ENCODE data around the gene SPAG16. TPM values are rescaled to one million over a fixed set of nuclear protein-coding genes. Genes with fewer than 3 reads are reported as not detected.

SPAG16 gene
- total RNA-seq, 1 experiment from 2014 or later: 13.0 TPM

DNA sequence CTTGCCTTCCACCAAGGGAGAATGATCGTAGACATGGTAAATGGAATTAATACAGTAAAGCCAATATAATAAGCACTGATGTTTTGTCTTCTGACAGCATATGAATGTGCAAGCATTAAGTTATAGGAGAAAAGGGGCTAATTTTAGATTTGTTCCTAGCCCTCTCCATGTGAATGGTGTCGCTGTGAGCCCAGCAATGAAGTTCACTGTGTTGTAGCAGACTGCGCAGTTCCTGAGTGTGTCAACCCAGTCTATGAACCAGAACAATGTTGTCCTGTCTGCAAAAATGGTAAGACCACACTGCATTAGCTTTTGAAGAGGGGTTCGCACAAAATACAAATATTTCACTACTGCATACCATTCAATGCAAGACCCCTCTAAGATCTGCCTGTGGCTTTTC lies 1152.2 kb downstream of the SPAG16 start:
- TF ChIP-seq SIN3A (IDR thresholded peaks at IDR 0.05; ENCODE audit: borderline replicate concordance, insufficient read depth, low read depth, low read length) (no peak), REST (IDR thresholded peaks at IDR 0.05; ENCODE audit: insufficient read depth in 1 of 2, low read depth in 2 of 2, low read length in 1 of 2) (no peak), CTCF (IDR thresholded peaks at IDR 0.05) (no peak), POLR2AphosphoS5 (IDR thresholded peaks at IDR 0.05; ENCODE audit: low read depth, low read length) (no peak), TCF7L2 (IDR thresholded peaks at IDR 0.05; ENCODE audit: low read depth, low read length) (no peak)
- H3K36me3 ChIP-seq (ENCODE audit: control insufficient read depth, insufficient read depth, low read length): no peaks in the 10 kb centered on the region
- ChIA-PET CTCF (no interaction called here), POLR2A (no interaction called here)
- no peak overlapping the region for H3K27ac ChIP-seq (ENCODE audit: low read length)
- H3K9me3 ChIP-seq (ENCODE audit: control insufficient read depth, insufficient read depth, low read depth, low read length): no peaks in the 10 kb centered on the region
- in situ Hi-C loops (cut with HindIII; ENCODE audit: low pct_unique_long_range_greater_than_20kb, low sequenced_read_pairs) (no loop called here), intact Hi-C loops (cut with micrococcal nuclease; ENCODE audit: unreplicated experiment) (no loop called here)
- H3K27me3 ChIP-seq (ENCODE audit: control insufficient read depth, insufficient read depth, low read length): no peaks in the 10 kb centered on the region
- DNase-seq (ENCODE audit: low read depth, low spot score) (no peak), ATAC-seq (no peak)
- no TSS peak for BruUV-seq (replicated peaks)
- H3K4me1 ChIP-seq (ENCODE audit: control insufficient read depth, insufficient read depth, low read length): no peaks in the 10 kb centered on the region
- no peak overlapping the region for H3K4me3 ChIP-seq (ENCODE audit: low read depth in 2 of 2, low read length in 2 of 2)

- intact Hi-C loops (cut with micrococcal nuclease; ENCODE audit: unreplicated experiment): no loop called here
- DNase-seq (ENCODE audit: low read depth, low spot score) (no peak), ATAC-seq (no peak)
- H3K9me3 ChIP-seq (ENCODE audit: control insufficient read depth, insufficient read depth, low read depth, low read length): no peaks in the 10 kb centered on the region
- in situ Hi-C loops (cut with HindIII; ENCODE audit: low pct_unique_long_range_greater_than_20kb, low sequenced_read_pairs): no loop called here
- no peak overlapping the region for H3K4me3 ChIP-seq (ENCODE audit: low read depth in 2 of 2, low read length in 2 of 2)
- TF ChIP-seq POLR2AphosphoS5 (IDR thresholded peaks at IDR 0.05; ENCODE audit: low read depth, low read length): no peak
- no peak for TF ChIP-seq CTCF (IDR thresholded peaks at IDR 0.05)
- no peak overlapping the region for H3K27ac ChIP-seq (ENCODE audit: low read length)
- ChIA-PET POLR2A (no interaction called here), CTCF (no interaction called here)
- H3K36me3 ChIP-seq (ENCODE audit: control insufficient read depth, insufficient read depth, low read length): no peaks in the 10 kb centered on the region
- no peaks in the 10 kb centered on the region for H3K27me3 ChIP-seq (ENCODE audit: control insufficient read depth, insufficient read depth, low read length)
- H3K4me1 ChIP-seq (ENCODE audit: control insufficient read depth, insufficient read depth, low read length): no peaks in the 10 kb centered on the region
- BruUV-seq (replicated peaks): no TSS peak
Observed at GRCh38 chr2:214450118-214450894, 1166.0 kb downstream of the SPAG16 start.

All from Panc1 (cell line).